Endothelial cell of umbilical vein (primary cell): Measurements from ENCODE around the gene MFSD6L.

Experiments
- CTCF ChIP-seq, 2 donors: IDR thresholded peaks; 1 replicate in 1 of 2; 2 replicates in 1 of 2; pipeline ENCODE4 v1.5.1; 2011; ENCODE audit warnings: low read length in 2 of 2, mild to moderate bottlenecking in 2 of 2, moderate library complexity in 2 of 2, control low read depth in 1 of 2, inconsistent platforms in 1 of 2, low read depth in 1 of 2; ENCODE audit not compliant: insufficient read depth in 1 of 2; ENCODE audit errors: extremely low read depth in 1 of 2
- POLR2AphosphoS5 ChIP-seq: IDR thresholded peaks from 2 replicates; pipeline ENCODE4 v1.6.1; 2012; ENCODE audit warnings: low read depth, mild to moderate bottlenecking, control low read depth, low read length, moderate library complexity; ENCODE audit not compliant: insufficient read depth

GRCh38 chr17:8828517-8828875 is 29.3 kb upstream of the MFSD6L start:
- TF ChIP-seq CTCF (IDR thresholded peaks at IDR 0.05; ENCODE audit: extremely low read depth in 1 of 2, insufficient read depth in 1 of 2, low read depth in 1 of 2, low read length in 2 of 2), result no peak
- TF ChIP-seq POLR2AphosphoS5, result no peak
